Ovary (tissue), 9 donors: ENCODE data around the gene PARP9. TPM values are rescaled to one million over a fixed set of nuclear protein-coding genes. Genes with fewer than 3 reads are reported as not detected.

ENCODE experiments used
- DNase-seq, 5 donors: peaks; one replicate each; pipeline ENCODE4 v3.0.0-alpha.2; 2019 to 2020
- H3K27ac ChIP-seq, 2 donors: fragments of 200-600 bp; one replicate each; pipeline versions ENCODE4 v1.5.1 to v1.8.0; 2019 to 2022
- H3K27me3 ChIP-seq: fragments of 200-600 bp; one replicate; pipeline ENCODE4 v1.8.0; 2022
- H3K36me3 ChIP-seq: fragments of 200-600 bp; sonication (generic); one replicate; pipeline ENCODE4 v1.5.1; 2019
- H3K4me1 ChIP-seq: one replicate; pipeline ENCODE4 v1.8.1; 2013; ENCODE audit warnings: mild to moderate bottlenecking, moderate library complexity; ENCODE audit not compliant: insufficient read depth
- H3K4me3 ChIP-seq: fragments of 200-600 bp; sonication (generic); one replicate; pipeline ENCODE4 v1.5.1; 2017
- H3K9me3 ChIP-seq, 2 donors: fragments of 200-600 bp in 1 of 2; sonication (generic) in 1 of 2; one replicate each; pipeline versions ENCODE4 v1.5.1 to v1.8.1; 2013 to 2019; ENCODE audit warnings: mild to moderate bottlenecking in 1 of 2, moderate library complexity in 1 of 2
- CTCF ChIP-seq, 3 donors: fragments of 450-650 bp in 2 of 3; fragments of 200-600 bp in 1 of 3; IDR thresholded peaks; one replicate each; pipeline versions ENCODE4 v1.5.1 to v1.8.0; 2016 to 2022; ENCODE audit warnings: antibody characterized with exemption in 3 of 3, mild to moderate bottlenecking in 1 of 3
- EP300 ChIP-seq: sonication (generic); formaldehyde crosslinking; IDR thresholded peaks from one replicate; pipeline ENCODE4 v1.6.1; 2017; ENCODE audit warnings: antibody characterized with exemption
- POLR2A ChIP-seq: fragments of 450-650 bp; IDR thresholded peaks from one replicate; pipeline ENCODE4 v1.6.1; 2017; ENCODE audit warnings: antibody characterized with exemption, mild to moderate bottlenecking, moderate library complexity
- WGBS, 3 donors: extraction: QIAGEN DNeasy Blood & Tissue Kit in 1 of 3; methylation state at CpG; one replicate each; pipeline versions ENCODE4 v1.1.5 to v1.1.7; 2013 to 2017; 5-methylcytosine and 5-hydroxymethylcytosine counted together
- intact Hi-C, 4 donors: fragments of 100-400 bp; cut with DNase I; formaldehyde crosslinking; loops; one replicate each; pipeline versions ENCODE4 v1.11.0 to v1.15.1; 2022 to 2023
- polyA plus RNA-seq, 2 donors: library from polyadenylated mRNA; stranded (reverse); fragments of 200-250 nt in 1 of 2; fragments of 350-450 nt in 1 of 2; fragmentation: Illumina TruSeq in 1 of 2; extraction: RNeasy Lipid Tissue Mini Kit (QIAGEN cat#74804) in 1 of 2; gene quantifications; one replicate each; pipeline ENCODE4 v1.2.3, GENCODE V29; 2013 to 2014
- total RNA-seq, 7 donors: library from RNA; depleted of rRNA in 2 of 7; stranded (reverse); fragments of >200 nt in 2 of 7; fragmentation: NEBNext Ultra II Directional in 3 of 7; extraction: Animal tissue kit (Norgen Biotek cat#: 25700) in 3 of 7; gene quantifications; one replicate each; pipeline versions ENCODE4 v1.1.0 to v1.2.4, GENCODE V29; 2016 to 2023
- donor health status: DM: no; HTN: no; CAD: no; lungs with moderate emphysema.
- donor health status: DM: no; HTN: no; CAD: no.
- donor health status: Bipolar disorder and iron deficiency.
- donor health status: DM: yes; HTN: yes; CAD: no.
- donor health status: DM: no; HTN: no; CAD: no.
- donor health status: DM: yes; HTN: yes; CAD: no.

PARP9 gene
- total and polyA plus RNA-seq, 9 donors = 14.4 to 46.2 (median 23.0) TPM

DNA sequence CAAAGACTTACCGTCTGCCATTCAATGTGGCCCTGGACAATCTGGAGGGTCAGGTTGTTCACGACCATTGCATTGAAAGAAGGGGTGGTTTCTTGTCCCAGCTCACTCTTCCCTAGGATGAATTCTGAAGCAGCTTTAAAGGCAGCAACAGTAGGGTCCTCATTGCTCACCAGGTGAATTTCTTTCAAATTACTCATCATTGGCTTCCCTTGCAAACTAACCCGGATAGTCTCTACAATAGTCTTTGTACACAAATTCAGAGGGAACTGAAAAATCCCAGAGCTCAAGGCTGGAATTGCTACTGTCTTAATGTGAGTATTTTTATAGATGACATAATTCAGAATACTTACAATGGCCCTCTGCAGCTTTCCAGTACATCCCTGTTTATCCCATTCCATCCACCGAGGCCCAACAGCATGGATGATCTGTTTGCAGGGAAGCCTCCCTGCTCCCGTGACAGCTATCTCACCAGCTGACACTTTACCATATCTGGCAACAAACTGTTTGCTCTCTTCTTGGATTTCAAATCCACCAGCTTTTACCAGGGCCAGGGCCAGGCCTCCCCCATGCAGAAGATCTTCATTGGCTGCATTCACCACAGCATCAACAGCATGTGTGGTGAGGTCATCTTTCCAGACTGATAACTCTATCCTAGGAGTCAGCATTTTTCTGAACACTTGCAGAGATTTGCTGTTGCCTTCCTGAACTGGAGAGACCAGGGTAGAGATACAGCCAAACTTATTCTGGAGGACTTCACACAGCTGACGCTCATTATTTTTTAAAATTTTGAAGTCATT lies 8.6 kb downstream of the PARP9 start:
- Histone ChIP-seq H3K27me3 (no peaks in the 10 kb centered on the region), H3K9me3 (no peaks in the 10 kb centered on the region)

GRCh38 chr3:122553171-122553570 lies 10.9 kb downstream of the PARP9 start:
- DNase-seq = no peak
- Histone ChIP-seq H3K4me3 (no peak overlapping the region), H3K27me3 (no peaks in the 10 kb centered on the region), H3K27ac (no peak overlapping the region), H3K36me3 (no peaks in the 10 kb centered on the region), H3K4me1 (peaks cover 3% of the 10 kb centered on the region), H3K9me3 (no peaks in the 10 kb centered on the region)
- intact Hi-C loops = no loop called here
- TF ChIP-seq CTCF (IDR thresholded peaks at IDR 0.05) (no peak), EP300 (no peak), POLR2A (no peak)
- 66 to 82% (median 72%) methylated on average over 3 of the region's 3 CpGs for WGBS, 3 donors

More for the DNA sequence above, 8.6 kb downstream of the PARP9 start:
- TF ChIP-seq CTCF (IDR thresholded peaks at IDR 0.05) = no peak
- TF ChIP-seq EP300 = no peak
- no peak for TF ChIP-seq POLR2A
- 68 to 76% (median 74%) methylated on average over 6 of the region's 6 CpGs for WGBS, 3 donors
- Histone ChIP-seq H3K27ac (no peak overlapping the region), H3K4me1 (peaks cover 3% of the 10 kb centered on the region), H3K36me3 (no peaks in the 10 kb centered on the region), H3K4me3 (no peak overlapping the region)
- intact Hi-C loops = no loop called here
- no peak for DNase-seq

DNA sequence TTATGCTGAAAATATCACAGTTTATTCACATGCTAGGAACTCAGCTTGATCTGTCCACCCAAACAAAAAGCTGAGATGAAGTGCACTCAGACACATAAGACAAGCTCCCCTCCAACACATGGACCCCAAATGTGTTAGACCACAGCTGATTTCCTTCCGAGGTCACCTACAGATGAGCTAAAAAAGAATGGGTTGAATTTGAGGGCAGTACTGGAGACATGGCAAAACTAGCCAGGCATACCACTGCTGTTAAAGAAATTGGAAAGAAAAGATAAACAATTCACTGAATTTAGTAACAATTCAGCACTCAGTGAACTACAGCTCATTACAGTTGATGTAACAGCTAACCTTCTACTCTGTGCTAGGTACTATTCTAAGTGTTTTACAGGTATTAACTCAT lies 15.5 kb downstream of the PARP9 start:
- Histone ChIP-seq H3K36me3 (no peaks in the 10 kb centered on the region), H3K4me1 (no peaks in the 10 kb centered on the region), H3K9me3 (no peaks in the 10 kb centered on the region), H3K4me3 (no peak overlapping the region), H3K27ac (no peak overlapping the region), H3K27me3 (no peaks in the 10 kb centered on the region)
- 91 to 100% (median 97%) methylated on average over 1 of the region's 1 CpG for WGBS, 3 donors
- no peak for DNase-seq
- no peak for TF ChIP-seq POLR2A
- TF ChIP-seq CTCF (IDR thresholded peaks at IDR 0.05) = no peak
- no peak for TF ChIP-seq EP300
- intact Hi-C loops = no loop called here

DNA sequence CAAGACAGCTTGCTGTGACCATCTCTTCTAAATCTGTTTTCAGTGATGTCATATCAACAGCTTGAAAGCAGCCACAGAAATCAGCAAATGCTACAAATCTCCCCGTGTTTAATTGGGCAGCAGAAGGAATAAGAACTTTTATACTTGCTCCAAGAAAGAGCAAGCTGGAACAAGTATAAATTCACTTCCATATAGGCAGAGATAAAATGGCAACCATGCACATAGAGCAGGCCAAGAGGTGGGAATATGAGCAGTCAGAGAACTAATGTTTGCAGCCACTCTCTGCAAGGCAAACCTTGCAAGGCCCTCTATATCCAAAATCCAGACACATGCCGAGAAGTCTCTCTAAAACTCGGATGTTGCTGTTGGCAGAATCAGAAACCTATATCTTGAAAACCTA lies 16.0 kb downstream of the PARP9 start:
- H3K4me3 ChIP-seq = no peak overlapping the region
- H3K27ac ChIP-seq = no peak overlapping the region
- no peaks in the 10 kb centered on the region for H3K9me3 ChIP-seq
- H3K36me3 ChIP-seq = no peaks in the 10 kb centered on the region
- no peaks in the 10 kb centered on the region for H3K27me3 ChIP-seq
- no peak for DNase-seq
- intact Hi-C loops = no loop called here
- 82 to 91% (median 84%) methylated on average over 3 of the region's 3 CpGs for WGBS, 3 donors
- TF ChIP-seq EP300 = no peak
- no peak for TF ChIP-seq POLR2A
- no peak for TF ChIP-seq CTCF (IDR thresholded peaks at IDR 0.05)
- no peaks in the 10 kb centered on the region for H3K4me1 ChIP-seq
